NCI-H1436 treated with DMSO at 0.1 percent for 48 hours (cell line): ENCODE data around the gene SENP1.

Experiments used
- DNase-seq: peaks from one replicate; lab custom pipeline; 2025; lab: John Stamatoyannopoulos, UW

The SENP1 gene

DNA sequence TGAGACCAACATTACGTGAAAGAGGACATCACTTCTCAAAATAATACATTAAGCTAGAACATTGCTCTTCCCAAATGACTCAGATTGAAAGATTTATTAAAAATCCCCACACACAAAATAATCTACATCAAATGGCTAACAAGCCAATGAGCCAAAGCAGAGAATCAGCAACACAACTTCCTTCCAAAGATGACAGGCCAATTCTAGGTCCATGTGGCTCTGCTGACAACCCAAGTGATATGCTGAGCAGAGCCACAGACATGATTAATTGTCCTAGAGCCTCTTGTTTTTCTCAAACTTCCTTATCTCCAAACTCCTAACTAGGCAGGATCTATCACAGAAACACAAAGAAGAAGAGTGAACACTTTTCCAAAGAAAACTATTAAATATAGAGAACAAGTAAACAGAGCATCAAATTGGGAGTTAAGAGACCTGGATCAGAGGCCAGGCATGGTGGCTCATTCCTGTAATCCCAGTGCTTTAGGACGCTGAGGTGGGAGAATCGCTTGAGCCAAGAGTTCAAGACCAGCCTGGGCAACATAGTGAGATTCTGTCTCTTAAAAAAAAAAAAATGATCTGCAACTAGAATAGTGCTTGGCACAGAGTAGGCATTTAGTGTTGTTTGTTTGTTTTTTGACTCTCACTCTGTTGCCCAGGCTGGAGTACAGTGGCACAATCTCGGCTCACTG is 38.5 kb downstream of the SENP1 start:
- DNase-seq, result no peak

DNA sequence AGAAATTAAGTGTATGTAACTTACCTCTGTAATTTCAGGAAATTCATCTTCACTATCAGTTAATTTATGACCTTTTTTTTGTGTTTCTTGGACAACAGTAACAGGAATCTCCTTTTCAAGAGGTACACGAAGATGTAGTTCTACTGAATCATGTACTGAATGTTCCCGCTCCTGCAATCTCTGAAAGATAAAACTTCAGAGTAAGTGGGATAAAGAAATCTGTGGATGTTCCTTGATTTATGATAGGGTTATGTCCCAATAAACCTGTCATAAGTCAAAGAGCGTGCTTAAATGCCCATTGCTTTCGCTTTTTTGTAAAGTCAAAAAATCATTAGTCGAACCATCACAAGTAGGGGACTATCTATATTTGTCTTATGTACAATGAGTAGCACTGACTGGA is 40.8 kb downstream of the SENP1 start:
- no peak for DNase-seq

DNA sequence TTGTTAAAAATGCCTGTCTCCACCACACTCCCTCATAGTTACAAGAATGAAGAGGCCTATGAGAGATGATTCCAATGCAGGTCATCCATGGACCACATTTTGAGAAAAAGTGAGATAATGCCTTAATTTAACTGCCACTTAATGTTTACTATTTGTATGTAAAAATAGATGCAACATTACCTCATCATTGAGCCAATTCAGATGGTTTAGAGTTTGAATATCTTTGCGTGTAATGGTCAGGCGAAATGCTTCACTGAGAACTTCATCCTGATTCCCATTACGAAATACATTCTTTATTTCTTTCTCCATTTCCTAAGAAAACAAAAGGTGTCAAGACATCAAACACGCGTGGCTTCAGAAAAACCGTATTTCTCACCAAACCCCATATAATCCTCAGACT is 42.3 kb downstream of the SENP1 start:
- no peak for DNase-seq

DNA sequence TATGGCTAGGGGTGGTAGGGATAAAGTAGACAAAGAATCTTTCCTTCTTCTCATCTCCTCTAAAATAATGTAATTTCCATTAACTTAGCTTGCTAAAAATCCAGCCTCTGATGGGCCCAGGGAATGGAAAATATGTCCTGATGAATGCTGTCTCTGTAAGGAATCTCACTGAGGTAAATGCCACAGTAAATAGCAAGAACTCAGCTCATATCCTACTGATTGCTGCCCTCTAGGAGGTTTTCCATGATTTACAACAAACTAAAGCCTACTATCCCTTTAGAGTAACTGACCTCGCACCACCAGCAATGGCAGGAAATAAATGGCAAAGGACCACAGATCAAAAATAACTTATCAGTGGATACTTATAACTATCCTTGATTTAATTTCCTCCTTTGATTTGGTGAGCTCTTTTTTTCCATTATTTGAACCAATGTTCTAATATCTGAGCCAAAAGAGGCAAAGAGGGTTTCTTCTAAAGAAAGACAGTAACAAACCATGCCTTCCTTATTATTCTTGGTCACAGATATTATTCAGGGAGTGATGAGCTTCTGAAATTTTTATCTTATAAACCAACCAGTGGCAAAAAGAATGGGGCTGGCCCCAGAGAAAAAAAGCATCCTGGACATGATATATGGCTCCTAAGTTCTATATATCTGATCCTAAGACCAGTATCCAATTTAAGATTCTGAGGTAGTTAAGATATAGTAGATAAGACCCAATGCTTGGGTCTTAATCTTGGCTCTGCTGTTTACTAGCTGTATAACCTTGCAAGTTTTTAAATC is 43.8 kb downstream of the SENP1 start:
- DNase-seq, result no peak

DNA sequence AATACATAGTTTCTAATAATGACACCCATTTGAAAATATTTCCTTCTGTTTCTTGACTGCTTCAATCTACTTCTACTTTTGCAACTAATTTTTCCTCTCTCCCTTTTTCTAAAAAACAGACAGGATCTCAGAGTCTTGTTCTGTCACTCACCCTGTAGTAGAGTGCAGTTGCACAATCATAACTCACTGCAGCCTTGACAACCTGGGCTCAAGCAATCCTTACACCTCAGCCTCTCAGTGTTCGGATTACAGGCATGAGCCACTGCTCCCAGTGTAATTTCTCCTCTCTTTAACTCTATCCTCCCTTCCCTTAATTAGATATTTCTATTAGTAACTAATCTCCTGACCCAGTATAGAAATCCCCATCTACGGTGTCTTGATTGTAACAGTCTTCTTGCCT is 45.4 kb downstream of the SENP1 start:
- no peak for DNase-seq

DNA sequence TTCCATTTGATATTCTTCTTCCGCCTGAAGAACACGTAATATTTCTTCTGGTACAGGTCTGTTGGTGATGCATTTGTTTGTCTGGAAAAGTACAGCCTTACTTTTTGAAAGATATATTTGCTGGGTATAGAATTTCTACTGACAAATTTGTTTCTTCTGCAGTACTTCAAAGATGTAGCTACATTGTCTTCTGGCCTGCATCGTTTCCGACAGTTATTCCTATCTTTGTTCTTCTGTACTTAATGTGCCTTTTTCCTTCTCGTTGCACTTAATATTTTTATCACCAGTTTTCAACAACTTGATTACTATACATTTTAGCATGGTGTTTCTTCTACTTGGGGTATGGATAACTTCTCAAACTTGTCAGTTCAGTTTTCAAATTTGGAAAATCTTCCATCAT is 47.1 kb downstream of the SENP1 start:
- DNase-seq, result no peak

DNA sequence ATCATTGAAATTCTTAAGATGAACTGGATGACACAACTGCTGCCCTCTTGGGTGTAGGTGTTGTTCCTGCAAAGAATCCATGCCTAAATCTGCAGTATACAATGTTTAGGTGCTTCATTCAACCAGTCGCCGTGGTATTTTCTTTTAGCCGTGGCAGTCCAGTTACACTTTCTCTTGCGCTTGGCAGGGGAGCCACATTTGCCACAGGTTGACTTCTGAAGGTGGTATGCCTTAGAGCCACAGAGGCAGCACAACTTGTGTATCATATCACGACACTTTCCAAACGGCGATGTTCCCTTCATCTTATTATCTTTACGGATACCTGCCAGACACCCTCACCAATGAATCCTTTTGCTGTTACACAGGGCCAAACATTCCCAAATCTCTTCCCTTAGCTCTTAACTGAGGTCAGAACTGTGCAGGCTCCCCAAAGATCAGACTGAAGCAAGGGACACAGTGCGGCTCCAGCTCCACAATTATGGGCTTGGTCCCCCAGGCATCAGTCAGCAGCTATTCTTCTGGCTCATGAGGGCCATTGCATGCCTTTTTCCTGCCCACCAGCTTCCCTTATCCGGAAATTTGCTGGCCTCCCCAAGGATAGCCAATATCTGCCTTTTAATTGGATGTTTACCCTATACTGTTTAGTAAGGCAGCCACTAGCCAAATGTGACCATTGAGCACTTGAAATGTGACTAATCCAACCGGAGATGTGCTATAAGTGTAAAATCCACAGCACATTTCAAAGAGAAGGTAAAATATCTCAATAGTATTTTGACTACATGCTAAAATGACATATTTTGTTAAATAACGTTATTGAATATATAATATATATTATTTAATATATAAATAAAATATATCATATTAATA is 50.7 kb downstream of the SENP1 start:
- no peak for DNase-seq

DNA sequence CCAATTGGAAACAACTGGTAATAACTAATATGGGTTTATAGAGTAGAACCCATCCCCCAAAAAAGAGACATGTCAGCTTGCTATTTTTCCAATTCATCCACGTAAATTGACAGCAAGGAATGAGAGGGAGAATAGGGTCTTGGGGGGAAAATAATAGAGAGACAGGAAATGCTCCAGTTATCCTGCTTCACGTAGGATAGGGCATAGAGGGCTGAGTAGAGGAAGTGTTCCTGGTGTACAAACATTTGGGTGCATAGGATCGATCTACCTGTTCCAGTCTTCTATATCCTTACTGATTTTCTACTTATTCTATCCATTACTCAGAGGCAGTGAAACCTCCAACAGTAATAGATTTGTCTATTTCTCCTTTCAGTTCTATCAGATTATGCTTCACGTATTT is 52.0 kb downstream of the SENP1 start:
- no peak for DNase-seq

DNA sequence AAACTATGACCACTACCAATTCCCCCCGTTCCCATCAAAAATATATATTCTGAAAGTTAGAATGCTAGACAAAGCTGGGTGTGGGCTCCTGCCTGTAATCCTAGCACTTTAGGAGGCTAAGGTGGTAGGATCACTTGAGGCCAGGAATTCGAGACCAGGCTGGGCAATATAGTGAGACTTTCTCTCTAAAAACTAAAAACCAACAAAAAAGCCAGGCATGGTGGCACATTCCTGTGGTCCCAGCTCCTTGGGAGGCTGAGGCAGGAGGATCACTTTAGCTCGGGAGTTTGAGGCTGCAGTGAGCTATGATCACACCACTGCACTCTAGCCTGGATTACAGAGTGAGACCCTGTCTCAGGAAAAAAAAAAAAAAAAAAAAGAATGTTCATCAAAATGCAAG is 52.8 kb downstream of the SENP1 start:
- DNase-seq, result no peak

DNA sequence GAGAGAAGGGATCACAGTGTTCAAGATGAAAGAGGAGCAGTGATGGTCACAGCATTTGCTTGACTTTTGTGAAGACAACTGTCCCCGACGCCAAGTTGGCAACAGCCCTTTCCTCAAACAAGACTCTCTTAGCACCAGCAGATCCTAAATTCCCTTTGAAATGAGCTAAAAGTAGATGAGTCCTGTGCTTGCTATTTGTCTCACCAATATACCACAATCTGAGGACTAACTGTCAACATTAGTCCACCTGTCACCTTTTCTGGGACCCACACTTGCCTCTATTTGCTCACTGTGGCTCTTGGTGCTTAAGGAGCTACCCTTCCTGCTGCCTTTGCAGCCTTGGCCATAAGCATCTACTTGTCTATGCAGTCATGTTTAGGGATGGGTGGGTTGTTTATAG is 54.2 kb downstream of the SENP1 start:
- DNase-seq, result no peak

DNA sequence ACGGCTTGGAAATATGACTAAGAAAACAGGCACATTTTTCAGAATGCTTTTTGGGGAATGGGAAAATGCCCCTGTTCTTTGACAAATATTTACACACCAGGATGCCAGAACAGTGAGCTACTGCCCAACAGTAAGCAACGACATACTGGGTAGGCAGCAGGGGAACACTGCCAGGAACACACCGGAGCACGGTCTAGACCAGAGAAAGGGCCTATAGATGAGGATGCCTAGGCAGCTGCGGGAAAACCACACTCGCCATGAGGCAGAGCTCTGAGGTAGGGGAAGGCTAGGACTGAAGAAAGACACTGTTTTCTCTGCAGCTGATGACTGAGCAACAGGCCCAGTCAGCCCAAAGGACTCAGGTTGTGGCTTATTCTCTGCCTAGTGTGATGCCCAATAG is 55.7 kb downstream of the SENP1 start:
- DNase-seq, result no peak

DNA sequence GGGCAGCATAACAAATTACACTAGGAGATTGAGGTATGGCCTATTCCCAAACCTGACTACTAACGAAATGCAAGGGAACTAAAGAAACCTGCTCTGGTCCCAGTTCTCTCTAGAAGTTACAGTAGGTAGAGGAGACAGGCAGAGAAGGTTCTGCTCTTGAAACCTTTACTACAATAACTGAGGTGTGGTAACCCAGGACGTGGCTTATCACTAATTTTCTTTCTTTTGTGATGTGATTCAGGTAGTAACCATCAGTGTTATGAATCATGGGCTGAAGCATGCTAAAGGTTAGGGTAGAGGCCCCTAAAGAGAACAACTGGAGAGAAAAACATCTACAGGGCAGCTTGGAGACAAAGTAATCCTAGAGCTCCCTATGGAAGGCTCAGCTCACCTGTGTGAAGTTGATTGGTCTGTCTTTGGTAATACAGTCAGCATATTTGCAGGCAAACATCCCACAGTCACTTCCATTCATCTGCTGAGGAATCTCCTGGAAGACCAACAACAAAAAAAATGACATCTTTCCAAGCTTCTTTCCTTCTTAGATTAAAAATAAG is 59.8 kb downstream of the SENP1 start:
- DNase-seq, result no peak

DNA sequence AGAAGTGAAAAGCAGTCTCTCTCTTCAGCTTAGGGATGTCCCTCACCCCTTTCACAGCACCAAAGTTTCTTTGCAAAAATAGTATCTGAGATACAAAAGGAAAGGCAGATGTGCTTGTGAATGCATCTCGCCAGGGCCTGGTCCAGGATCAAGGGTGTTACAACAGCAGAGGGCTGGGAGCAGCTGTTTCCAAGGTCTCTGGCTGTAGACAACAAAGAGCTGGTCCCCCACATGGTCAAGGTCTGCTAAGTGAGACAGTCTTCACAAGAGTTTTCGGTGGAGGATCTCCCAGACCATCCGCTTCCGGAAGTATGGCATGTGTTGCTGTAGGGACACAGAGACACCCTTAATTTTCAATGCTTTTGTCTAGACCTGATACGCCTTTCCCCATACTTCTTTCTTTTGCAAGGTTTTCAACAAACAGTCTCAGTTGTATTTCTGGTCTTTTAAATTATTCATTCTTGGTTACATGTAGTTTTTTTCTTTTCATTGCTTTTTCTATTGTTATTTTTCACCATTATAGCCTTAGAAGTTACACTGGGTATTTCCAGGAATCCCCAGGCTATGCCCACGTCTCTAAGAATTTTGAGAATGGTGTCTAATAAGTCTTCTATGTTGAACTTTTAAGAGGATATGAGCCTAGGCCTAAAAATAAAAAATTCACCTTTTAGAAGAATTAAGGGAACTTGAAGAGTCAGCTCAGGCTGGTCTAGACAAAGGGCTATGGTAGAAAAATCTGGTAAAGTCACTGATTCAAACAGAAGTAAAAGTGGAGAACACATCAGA is 60.6 kb downstream of the SENP1 start:
- no peak for DNase-seq

DNA sequence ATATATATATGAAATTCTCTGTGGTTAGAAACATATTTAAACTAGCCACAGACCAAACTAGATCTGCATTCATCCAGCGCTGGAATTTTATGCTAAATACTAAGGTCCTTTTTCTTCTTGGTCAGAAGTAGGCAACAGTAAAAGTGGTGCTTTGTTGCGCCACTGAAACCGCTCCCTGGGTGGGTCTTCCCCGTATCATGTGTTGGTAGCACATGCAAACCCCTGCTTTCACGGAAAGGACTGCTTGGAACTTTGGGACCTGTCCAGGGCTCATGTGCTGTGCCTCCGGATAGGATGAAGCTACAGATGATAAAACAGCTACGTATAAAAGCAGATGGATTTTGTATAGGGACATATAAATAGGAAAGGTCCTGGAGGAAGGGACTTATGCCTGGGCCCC is 61.5 kb downstream of the SENP1 start:
- DNase-seq, result no peak

DNA sequence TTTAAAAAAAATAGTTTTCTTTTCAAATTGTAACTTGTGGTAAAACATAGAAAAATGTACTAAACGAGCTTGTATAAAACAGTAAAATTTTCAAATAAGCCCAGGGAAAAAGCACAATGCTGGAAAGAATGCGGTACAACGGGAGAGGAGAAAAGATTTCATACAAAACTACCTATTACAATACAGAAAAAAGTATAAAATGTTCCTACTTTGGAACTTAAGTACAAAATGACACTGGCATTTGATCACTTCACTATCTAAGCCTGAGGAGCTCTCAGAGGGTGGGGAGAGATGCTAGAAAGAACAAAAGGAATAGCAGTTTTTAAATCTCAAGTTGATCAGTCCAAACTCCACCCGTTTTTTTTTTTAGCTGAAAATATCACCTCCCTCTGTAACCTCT is 62.1 kb downstream of the SENP1 start:
- no peak for DNase-seq

DNA sequence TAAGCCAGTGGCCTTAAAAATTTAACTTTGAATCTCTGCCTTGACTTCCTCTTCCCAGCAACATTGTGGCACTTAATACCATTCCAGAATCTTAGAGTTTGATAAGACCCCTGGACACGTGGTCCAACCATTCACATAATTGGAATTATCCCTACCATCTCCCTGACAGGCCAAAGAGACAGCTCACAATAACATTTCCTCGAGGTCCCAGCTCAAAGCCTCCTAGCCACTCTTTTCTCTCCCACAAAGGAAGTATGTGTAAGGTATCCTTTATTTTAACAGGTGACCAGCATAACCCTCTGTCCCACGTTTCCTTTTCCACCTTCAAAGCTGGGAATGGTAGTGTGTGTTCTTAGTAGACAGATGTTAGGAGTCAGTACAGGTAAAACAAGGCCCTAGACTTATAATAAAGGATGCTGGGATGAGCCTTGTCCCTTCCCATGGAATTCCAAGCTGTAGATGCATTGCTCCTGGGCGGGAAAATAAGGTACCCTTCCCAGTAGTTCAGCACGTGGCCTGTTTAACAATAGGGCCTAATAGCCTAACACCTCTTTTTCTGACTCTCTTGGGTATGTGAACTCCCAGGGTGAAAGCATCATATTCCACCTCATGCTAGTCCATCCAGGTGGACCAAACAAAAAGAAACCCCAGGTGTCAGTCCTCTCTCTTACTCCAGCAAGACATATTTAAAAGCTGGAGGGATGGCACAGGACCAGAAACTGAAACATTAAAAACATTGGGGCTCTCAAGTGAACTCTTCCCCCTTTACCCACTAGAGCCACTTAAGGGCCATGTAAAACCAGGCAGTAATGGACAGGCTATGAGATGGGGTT is 64.1 kb downstream of the SENP1 start:
- no peak for DNase-seq

DNA sequence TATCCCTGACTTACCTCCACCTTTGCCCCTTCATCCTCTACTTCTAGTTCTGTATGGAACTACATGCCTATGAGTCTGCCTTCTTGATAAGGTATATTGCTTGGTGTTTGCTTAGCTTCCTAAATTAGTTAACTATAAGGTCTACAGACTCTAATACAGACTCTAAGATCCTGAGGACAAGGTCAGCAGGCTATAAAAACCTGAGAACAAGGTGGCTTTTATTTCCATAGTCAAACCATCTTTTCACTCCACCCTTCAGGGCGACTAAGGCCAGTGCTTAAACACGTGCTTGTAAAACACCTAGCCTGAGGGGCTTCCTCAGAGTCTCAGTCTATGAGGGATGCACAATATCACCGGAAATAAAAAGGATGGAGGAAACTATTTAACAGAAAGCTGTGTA is 65.5 kb downstream of the SENP1 start:
- DNase-seq, result no peak

DNA sequence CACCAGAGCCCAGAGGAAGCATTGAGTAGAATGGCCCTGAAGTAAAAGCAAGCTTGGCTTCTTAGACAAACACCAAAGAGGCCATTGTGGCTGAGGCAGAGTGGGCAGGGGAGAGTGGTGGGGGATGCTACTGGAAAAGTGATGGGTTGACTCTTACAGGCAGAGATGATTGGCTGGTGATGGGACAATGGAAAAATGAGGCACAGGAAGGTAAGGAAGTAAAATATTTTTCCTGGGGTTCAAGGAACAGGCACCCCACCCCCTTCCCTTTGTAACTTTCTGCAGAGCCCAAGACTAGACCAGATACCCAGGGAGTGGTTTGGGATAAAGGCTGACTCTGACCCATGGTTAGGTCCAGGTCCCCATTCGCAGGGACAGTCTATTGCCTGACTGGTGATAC is 66.7 kb downstream of the SENP1 start:
- no peak for DNase-seq

DNA sequence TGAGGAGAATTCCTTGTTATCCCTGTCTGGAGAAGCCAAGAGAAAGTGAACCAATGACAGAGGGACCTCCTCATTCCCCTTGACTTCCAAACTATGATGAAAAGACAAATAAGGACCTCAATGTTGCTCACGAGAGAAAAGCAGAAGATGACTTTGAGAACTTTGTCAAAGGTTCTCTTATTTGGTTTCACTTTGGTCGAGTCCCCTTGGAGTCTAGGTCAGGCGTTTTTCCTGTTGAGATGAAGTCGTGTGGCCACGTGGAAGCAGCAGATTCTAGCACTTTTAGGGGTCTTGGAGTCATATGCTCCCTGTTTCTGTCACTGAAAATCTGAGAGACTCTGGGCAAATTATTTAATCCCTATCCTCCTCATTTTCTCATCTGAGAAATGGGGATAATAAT is 67.8 kb downstream of the SENP1 start:
- no peak for DNase-seq

DNA sequence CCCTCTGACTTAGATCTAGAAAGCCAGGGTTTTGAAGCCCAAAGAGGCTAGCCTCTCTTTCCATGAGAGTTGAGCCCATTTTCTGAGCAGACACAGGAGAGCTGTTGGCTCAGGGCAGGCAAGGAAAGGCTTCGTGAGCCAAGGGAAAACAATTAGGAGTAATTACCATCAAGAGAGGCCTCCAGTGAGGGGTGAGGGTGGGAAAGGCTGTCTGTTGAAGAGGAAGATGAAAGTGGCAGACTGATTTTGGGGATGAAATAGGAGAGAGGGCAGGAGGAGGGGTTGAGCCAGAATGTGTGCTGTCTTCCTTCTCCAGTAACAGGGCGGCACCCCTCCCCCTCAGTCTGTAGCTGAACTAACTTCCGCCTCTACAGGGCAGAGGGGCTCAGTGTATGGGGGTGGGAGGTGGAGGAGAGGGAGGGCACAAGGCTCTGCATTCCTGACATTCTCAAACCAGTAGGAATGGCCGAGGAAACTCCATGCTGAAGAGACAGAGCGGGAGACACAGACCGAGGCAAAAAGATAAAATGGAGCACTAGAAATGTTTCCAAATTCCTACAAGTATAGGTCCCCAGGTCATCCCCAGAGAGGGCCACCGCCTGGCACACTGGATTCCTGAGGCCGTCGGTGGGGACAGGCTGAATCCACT is 68.5 kb downstream of the SENP1 start:
- DNase-seq, result no peak
